Stimulated activated CD4-positive, alpha-beta T cell treated with anti-CD3 and anti-CD28 coated beads, Interleukin-1b, Interleukin-23, amount 100 ng/mL, for 1 hour (primary cell): ENCODE results near the gene MLEC.
"Not testable (repeated sequence)": the region's sequence is repeated elsewhere in the genome, so short reads cannot be mapped to it uniquely, and the experiment has no call there.

Experiments
- DNase-seq, 2 donors: peaks; one replicate each; pipeline ENCODE4 v3.0.0-alpha.2; 2020; ENCODE audit warnings: low read depth in 2 of 2

The MLEC gene

DNA sequence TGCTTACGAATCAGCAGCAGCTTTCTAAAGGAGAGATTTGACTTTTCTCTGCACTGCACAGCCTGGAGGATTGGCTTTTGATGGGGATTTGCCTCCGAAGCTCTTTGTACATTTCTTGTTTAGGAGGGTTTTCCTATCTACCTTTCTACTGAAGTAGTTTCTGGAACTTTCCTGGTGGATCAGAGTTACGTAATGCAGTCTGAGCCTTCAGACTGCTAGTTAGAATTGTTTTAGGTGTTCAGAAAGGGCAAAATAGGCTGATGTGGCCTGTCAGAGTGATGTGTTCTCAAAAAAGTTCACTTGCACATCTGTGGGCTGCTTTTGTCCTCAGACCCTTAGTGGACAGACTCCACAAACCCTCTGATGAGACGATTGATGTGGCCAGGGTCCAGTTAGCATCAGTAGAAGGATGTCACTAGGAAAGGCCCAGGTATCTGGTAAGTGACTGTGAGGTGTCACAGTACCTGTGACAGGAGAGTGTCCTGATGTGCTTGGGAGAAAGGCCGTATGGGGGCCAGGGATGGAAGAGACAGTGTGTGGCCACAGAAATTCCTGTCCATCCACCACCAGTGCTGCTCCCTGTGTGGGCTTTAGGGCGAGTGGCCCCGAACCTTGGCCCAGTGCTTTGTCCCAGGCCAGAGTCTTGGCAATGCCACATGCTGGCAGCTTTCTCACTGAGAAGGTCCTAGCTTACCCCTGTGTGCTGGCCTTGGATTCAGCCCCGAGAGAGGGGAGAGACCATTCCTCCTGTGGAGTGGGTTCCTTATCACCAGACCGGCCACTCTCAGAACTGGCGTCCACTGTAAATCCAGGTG lies 34.2 kb downstream of the MLEC start:
- no peak for DNase-seq

DNA sequence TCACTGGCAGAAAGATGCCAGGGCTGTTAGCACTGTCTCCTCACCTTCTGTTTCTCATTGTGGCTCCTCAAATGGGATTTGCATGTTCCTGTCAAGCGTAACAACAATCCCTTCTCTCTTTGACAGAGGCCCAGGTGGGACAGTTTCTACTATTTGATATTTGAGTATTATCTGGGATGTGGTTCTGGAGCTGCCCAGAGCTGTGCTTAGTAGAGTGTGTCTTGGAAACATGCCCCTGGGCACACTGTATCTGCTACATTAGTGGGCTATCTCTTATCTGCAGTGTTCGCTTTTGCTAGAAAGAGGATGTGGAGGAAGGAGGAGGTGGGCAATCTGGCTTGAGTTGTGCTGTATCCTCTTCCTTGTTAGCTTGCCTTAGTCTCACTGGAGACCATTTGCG lies 34.9 kb downstream of the MLEC start:
- DNase-seq, result no peak

DNA sequence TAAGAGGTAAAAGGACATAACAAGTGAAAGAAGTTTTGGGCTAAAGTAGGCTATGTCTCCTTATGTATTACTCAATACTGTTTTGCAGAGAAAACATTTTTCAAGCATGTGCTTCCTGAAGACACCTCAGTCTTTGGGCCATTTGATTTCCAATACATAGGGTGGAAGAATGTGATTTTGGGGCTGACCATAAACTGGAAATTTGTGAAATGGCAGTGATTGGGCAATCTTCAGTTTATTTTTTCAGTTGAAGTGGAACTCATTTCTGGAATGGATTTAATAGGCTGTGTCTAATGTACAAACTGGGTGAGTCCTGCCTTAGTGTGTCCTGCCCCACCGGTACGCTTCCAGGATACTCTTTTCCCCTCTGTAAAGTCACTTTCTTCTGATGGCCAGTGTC lies 35.8 kb downstream of the MLEC start:
- DNase-seq, result no peak

DNA sequence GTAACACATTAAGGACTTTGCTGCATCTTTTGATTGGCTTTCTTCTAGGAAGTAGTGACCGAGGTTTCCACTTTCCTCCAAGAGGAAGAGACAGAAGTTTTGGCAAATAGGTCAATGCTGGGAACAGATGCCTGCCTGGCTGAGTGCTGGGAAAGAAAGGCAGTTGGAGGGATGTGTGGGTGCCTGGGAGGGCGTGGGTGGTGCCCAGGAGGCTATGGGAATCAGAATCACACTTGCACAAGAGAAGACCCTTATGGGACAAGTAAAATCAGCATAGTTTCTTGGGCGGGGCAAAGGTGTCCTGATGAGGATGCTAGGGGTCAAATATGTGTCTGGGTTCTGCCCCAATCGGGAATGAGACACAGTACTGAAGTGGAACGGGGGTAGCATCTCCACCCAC lies 37.8 kb downstream of the MLEC start:
- no peak for DNase-seq

DNA sequence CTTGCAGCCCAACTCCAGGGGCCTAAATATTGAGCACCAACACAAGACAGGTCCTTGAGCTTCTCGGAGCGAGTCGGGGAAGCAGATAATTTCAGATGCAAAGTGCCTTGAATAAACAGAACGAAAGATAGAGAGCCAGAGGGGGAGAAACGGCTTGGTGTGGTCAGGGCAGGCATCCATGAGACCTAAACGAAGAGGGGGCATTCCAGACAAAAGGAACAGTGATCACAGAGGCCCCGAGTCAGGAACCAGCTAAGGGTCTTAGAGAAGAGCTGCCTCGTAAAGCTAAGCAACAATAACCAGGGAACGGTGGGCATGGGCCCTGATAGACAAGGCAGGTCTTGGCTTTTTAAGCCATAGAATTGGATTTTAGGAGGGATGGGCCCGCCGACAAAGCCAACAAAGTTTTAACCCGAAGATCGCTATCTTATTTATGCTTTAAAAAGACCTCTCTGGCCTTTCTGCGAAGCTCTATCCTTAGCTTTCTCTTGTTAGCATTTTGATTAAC lies 38.3 kb downstream of the MLEC start:
- DNase-seq, result no peak

DNA sequence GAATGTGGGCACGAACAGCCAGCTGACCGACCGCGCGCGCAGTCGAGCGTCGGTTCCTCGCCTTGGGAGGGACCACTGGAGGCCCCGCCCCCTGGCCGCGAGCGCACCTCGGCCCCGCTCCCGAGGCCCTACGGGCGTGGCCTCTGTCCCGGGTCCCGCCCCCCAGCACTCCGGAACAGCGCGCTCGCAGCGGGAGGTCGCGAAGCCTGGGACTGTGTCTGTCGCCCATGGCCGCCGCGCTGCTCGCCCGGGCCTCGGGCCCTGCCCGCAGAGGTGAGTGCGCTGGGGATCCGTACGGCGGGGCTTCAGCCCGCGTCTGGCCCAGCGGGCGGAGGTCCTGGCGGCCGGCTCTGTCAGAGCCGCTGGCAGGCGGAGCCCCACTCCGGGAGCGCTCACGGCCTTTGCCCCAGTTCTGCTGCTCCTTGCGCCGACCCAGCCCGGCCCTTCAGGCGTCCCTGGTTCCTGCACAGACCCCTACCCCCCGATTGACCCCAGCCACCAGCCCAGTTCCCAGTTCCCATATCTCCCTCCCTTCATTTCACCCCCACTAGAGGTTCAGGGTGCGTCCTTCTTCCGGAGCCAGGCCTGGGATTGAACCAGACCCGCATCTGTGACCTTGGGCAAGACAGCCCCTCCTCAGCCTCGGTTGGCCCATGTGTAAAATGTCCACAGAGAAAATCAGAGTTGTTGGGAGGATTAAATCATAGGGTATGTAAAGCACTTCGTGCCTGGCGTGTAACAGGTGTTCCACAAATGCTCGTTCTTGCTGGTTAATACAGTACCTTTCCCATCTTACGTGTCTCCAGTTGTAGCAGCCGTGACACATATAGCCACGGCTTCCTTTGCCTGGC lies 38.9 kb downstream of the MLEC start, which contains the start of gene ACADS:
Gene ACADS (plus strand): TSS at position 168 of the 851 bp plus-strand sequence. CDS start 60 bp downstream, at position 228.
- peak; percentile 70 to 84 for DNase-seq

DNA sequence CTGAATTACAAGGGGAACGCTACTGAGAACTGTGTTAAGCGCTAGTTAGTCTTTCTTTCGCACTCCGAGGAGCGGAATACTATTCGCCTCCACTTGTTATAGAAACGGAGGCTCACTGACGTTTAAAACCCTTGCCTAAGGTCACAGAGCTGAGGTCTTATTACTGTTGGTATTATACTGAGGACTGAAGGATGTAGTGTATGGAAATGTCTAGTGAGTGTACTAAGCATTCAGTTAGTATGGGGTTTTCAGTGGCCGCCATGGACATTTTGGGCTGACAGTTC lies 39.5 kb downstream of the MLEC start:
- no peak for DNase-seq

DNA sequence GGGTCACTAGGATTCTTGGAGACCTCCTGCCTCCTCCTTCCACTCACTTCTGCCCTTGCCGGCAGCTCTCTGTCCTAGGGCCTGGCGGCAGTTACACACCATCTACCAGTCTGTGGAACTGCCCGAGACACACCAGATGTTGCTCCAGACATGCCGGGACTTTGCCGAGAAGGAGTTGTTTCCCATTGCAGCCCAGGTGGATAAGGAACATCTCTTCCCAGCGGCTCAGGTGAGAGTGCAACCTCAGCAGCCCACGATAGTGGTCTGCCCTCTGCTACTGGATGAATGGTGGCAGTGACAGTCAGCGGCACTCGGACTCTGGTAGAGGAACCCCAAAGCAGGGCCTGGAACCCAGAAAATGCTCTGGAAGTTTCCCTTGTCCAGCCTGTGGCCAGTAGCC lies 40.0 kb downstream of the MLEC start:
- DNase-seq, result no peak

DNA sequence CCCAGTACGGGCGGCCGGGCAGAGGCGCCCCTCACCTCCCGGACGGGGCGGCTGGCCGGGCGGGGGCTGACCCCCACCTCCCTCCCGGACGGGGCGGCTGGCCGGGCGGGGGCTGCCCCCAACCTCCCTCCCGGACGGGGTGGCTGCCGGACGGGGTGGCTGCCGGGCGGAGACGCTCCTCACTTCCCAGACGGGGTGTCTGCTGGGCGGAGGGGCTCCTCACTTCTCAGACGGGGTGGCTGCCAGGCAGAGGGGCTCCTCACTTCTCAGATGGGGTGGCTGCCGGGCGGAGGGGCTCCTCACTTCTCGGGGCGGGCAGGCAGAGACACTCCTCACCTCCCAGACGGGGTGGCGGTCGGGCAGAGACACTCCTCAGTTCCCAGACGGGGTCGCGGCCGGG lies 45.2 kb downstream of the MLEC start:
- DNase-seq, result not testable (repeated sequence)

DNA sequence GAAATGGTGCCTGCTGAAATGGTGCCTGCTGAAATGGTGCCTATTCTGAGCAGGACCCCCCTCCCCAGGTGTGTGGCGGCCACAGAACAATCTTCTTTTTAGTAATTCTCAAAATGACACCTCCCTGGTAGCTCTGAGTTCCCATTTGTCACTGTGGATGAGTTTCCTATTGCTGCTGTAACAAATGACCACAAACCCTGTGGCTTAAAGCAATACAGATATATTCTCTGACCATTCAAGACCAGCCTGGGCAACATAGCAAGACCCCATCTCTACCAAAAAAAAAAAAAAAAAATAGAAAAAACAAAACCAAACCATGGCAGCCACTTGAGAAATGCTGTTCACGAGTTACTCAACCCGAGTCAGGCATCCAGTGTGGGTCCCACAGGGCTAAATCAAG lies 46.6 kb downstream of the MLEC start:
- DNase-seq, result no peak

DNA sequence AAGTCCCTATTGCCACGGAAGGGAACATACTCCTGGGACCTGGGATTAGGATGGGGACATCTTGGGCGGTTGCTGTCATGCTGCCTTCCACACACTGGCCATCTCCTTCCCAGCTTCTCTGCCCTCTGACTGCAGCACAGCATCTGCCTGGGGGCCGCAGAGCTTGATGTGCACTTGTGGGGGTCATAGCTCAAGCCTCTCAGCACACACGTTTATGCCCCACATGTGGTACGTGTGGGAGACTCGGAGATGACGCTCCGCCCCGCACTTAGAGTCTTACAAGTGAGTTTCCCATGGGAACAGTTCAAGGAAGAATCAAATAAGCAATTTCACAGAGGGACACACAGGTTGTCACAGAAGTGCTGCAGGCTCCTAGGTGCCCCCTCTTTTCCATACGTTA lies 47.3 kb downstream of the MLEC start:
- no peak for DNase-seq

DNA sequence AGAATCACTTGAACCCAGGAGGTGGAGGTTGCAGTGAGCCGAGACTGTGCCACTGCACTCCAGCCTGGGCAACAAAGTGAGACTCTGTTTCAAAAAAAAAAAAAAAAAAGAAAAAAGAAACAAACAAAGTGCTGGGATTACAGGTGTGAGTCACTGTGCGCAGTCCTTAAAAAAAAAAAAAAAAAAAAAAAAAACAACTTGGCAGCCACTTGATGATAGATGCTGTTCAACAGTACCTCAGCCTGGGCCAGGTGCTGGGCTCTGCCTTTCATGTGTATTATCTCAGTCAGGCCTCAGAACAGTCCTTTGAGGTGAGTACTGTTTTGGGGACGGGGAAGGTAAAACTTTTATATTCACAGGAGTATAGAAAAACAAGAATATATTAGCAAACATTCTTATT lies 48.2 kb downstream of the MLEC start:
- DNase-seq, result no peak

DNA sequence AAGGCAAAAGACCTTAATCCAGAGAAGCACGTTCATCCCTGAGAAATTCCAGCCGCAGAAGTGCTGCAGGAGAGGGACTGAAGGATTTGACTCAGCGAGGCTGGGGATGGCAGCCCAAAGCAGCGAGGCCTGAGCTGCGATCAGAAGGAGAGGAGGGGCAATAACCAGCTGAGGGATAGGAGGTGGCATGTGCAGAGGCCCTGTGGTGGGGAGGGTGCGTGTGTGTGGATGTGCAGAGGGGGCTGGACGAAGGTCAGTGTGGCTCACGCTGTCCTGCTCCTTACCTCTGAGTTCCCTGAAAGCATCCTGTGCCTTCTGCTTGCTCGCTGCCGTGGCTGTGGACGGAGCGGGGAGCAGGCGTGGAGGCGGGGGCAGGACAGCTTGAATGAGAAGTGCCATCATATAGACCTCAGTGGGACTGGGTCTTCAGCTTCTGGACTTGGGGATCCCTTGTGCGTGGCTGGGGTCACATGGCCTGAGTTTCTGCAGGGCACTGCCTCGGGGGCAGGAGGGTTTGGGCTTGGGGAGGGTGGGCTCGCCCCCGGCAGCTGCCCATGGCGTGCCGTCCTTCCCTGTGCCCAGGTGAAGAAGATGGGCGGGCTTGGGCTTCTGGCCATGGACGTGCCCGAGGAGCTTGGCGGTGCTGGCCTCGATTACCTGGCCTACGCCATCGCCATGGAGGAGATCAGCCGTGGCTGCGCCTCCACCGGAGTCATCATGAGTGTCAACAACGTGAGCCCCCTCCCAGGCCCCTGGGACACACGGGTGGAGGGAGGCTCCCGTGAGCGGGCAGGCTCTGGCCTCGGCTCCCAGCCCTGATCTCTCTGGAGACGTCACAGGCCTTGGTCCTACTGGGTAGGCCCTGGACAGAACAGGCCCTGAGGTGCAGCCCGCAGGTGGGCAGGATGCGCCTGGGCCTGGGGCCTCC lies 49.7 kb downstream of the MLEC start:
- no peak for DNase-seq

DNA sequence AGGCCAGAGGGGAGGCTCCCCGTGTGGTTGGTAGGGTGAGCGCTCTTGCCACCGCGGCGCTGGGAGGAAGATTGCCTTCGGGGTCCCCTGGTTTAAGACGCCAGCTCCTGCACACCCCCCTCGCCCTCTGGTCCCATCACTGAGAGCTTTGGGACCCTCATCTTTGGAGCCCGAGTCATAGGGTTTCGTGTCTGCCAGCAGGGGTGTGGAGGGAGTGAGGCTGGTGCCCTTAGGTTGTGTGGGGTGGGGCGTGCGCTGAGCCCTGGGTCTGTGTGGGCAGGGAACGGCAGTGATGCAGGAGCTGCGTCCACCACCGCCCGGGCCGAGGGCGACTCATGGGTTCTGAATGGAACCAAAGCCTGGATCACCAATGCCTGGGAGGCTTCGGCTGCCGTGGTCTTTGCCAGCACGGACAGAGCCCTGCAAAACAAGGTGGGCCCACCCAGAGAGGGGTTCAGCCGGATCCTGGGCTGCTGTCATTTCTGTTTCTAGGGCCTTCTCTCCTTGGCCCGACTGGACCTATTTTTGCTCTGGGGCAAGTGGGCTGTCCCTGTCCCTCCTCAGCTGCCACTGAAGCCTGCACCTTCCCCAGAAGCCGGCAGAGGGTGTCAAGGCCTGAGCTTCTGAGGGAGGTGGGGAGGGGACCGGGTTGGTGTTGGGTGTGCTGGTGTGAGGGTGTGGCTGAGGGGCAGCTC lies 50.8 kb downstream of the MLEC start:
- no peak for DNase-seq

DNA sequence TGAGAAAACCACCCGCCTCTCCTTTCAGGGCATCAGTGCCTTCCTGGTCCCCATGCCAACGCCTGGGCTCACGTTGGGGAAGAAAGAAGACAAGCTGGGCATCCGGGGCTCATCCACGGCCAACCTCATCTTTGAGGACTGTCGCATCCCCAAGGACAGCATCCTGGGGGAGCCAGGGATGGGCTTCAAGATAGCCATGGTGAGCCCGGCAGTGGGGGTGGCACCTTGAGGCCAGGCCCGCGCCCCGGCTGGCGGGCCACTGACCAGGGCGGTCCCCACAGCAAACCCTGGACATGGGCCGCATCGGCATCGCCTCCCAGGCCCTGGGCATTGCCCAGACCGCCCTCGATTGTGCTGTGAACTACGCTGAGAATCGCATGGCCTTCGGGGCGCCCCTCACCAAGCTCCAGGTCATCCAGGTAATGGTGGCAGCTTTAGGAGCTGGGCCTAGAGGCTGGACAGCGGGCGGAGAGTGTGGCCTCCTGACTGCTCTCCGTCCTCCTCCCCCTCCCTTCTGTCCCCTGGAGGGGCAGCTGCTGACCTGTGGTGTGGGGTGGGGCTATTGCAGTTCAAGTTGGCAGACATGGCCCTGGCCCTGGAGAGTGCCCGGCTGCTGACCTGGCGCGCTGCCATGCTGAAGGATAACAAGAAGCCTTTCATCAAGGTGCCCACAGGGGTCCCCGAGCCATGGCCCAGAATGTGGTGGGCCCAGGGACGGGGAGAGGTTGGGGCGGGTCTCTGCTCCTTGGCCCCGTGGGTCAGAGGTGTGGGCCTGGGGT lies 51.5 kb downstream of the MLEC start:
- DNase-seq, result no peak

DNA sequence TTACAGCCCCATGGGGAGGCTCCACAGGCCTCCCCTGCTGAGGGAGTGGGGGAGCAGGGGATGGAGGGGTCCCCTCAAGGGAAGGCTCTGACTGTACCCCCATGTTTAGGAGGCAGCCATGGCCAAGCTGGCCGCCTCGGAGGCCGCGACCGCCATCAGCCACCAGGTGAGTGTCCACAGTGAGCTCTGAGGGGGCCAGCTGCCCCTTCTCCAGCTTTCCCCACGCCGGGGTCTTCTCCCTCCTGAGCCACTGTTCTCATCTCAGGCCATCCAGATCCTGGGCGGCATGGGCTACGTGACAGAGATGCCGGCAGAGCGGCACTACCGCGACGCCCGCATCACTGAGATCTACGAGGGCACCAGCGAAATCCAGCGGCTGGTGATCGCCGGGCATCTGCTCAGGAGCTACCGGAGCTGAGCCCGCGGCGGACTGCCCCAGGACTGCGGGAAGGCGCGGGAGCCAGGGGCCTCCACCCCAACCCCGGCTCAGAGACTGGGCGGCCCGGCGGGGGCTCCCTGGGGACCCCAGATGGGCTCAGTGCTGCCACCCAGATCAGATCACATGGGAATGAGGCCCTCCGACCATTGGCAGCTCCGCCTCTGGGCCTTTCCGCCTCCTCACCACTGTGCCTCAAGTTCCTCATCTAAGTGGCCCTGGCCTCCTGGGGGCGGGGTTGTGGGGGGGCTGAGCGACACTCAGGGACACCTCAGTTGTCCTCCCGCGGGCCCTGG lies 52.2 kb downstream of the MLEC start:
- DNase-seq, result no peak

DNA sequence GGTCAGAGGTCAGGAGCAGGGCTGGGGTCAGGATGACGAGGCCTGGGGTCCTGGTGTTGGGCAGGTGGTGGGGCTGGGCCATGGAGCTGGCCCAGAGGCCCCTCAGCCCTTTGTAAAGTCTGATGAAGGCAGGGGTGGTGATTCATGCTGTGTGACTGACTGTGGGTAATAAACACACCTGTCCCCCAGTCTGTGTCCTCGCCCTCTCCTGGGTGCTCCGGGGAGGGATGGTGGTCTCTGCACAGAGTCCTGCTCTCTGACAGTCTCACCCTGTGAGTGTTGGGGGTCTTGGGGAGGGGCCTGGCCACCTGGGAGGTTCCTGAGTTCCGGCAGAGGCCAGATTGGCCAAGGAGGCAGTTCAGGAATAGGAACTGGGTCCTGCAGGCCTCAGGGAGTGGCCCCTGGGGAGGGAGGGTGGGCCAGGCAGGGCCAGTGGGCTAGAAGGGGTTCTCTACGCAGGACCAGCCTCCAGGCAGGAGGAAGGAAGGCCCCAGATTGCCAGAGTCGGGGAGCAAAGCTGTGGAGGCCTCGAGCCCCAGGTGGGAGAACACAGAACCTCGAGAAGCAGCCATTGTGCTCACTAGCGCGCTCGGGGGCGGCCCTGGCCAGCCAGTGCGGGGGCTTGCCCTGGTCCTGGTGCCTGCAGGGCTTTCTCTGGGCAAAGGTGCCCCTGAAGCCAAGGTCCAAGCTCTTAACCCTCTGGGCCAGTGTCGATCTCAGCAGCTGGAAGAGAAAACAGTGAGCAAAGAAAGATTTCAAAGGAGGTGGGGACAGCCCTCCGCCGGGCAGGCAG lies 53.1 kb downstream of the MLEC start:
- no peak for DNase-seq

DNA sequence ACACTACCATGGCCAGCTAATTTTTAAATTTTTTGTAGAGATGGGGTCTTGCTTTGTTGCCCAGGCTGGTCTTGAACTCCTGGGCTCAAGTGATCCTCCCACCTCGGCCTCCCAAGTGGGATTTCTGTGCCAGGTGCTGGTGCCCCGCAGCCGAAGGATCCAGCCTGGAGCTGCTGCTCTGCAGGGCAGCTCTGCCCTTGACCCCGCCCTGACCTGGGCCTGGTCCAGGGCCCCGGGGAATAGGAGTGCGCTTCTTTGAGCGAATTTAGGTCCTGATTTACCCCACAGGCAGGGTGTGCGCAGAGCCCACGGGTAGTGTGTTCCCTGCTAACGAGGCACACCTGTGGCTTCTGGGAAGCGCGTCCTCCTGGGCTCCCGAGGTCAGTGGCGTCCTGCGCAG lies 53.9 kb downstream of the MLEC start:
- no peak for DNase-seq
